Thymus (tissue), 11 donors: ENCODE data around the gene POLDIP2. TPM values are rescaled to one million over a fixed set of nuclear protein-coding genes. Genes with fewer than 3 reads are reported as not detected.
A peak's percentile ranks its signal among the peaks of the same experiment; 100 is the strongest.
"Not testable (repeated sequence)": the region's sequence is repeated elsewhere in the genome, so short reads cannot be mapped to it uniquely, and the experiment has no call there.

Experiments used
- DNase-seq, 9 donors: peaks; one replicate each; pipeline ENCODE4 v3.0.0-alpha.2; 2013; ENCODE audit warnings: low spot score in 9 of 9, low read depth in 6 of 9, missing footprints in 1 of 9
- H3K27ac ChIP-seq, 2 donors: one replicate each; pipeline ENCODE4 v1.5.1; 2013; ENCODE audit warnings: control low read depth in 1 of 2, low read depth in 1 of 2, low read length in 1 of 2, mild to moderate bottlenecking in 1 of 2, moderate library complexity in 1 of 2
- H3K27me3 ChIP-seq, 2 donors: one replicate each; pipeline ENCODE4 v1.5.1; 2013; ENCODE audit warnings: low read length in 1 of 2; ENCODE audit not compliant: control insufficient read depth in 2 of 2, insufficient read depth in 1 of 2
- H3K36me3 ChIP-seq, 2 donors: one replicate each; pipeline ENCODE4 v1.5.1; 2013; ENCODE audit warnings: low read length in 1 of 2, mild to moderate bottlenecking in 1 of 2, moderate library complexity in 1 of 2; ENCODE audit not compliant: control insufficient read depth in 2 of 2, insufficient read depth in 2 of 2
- H3K4me1 ChIP-seq, 2 donors: one replicate each; pipeline ENCODE4 v1.5.1; 2013; ENCODE audit warnings: low read length in 2 of 2; ENCODE audit not compliant: control insufficient read depth in 2 of 2, insufficient read depth in 2 of 2
- H3K4me3 ChIP-seq, 2 donors: one replicate each; pipeline ENCODE4 v1.5.1; 2013; ENCODE audit warnings: low read length in 2 of 2, control low read depth in 1 of 2, mild to moderate bottlenecking in 1 of 2
- H3K9me3 ChIP-seq, 2 donors: one replicate each; pipeline ENCODE4 v1.5.1; 2013; ENCODE audit warnings: low read length in 1 of 2, mild to moderate bottlenecking in 1 of 2; ENCODE audit not compliant: control insufficient read depth in 2 of 2, insufficient read depth in 1 of 2
- WGBS: extraction: QIAGEN DNeasy Blood & Tissue Kit; methylation state at CpG from one replicate; pipeline ENCODE4 v1.1.7; 2013; 5-methylcytosine and 5-hydroxymethylcytosine counted together
- polyA plus RNA-seq: library from polyadenylated mRNA; stranded (reverse); fragments of 200-250 nt; gene quantifications from one replicate; pipeline ENCODE4 v1.2.3, GENCODE V29; 2013
- total RNA-seq: library from RNA; stranded (reverse); fragments of 120-200 nt; gene quantifications from one replicate; pipeline ENCODE4 v1.2.4, GENCODE V29; 2013
- donor health status: healthy.

Gene POLDIP2
- total and polyA plus RNA-seq, 2 donors: 37.6 to 52.5 TPM

GRCh38 chr17:28345419-28346198, 11.7 kb downstream of the POLDIP2 start:
- H3K4me3 ChIP-seq: no peak overlapping the region
- H3K27ac ChIP-seq: peak overlapping the region in 1 of 2 donors; percentile 64
- peaks cover 15 to 16% of the 10 kb centered on the region in 2 donors for H3K4me1 ChIP-seq
- no peaks in the 10 kb centered on the region for H3K9me3 ChIP-seq
- H3K27me3 ChIP-seq: no peaks in the 10 kb centered on the region
- WGBS: 95% methylated on average over 13 of the region's 13 CpGs
- H3K36me3 ChIP-seq: peaks cover 84 to 97% of the 10 kb centered on the region in 2 donors
- no peak for DNase-seq

DNA sequence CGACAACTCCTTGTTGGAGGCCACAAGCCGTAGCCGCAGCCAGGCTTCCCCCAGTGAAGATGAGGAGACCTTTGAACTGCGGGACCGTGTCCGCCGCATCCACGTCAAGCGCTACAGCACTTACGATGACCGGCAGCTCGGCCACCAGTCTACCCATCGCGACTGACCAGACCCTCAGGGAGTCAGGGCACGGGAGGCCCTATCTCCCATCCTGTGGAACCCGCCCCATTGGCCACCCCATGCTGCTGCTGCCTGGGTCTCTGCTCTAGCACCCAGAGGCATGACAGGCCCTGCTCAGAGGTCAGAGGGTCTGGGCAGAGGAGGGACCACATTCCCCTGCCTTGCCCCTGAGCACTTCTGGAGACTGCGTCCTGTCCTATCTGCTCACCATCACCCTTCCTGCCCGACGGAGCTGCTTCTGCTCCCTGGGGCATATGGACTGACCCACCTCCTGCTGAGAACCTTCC, 12.9 kb downstream of the POLDIP2 start:
- peaks cover 81 to 95% of the 10 kb centered on the region in 2 donors for H3K36me3 ChIP-seq
- DNase-seq: no peak
- H3K27ac ChIP-seq: peak overlapping the region in 1 of 2 donors; percentile 62
- no peaks in the 10 kb centered on the region for H3K9me3 ChIP-seq
- H3K4me1 ChIP-seq: peaks cover 15 to 16% of the 10 kb centered on the region in 2 donors
- no peaks in the 10 kb centered on the region for H3K27me3 ChIP-seq
- no peak overlapping the region for H3K4me3 ChIP-seq
- 95% methylated on average over 19 of the region's 19 CpGs for WGBS

DNA sequence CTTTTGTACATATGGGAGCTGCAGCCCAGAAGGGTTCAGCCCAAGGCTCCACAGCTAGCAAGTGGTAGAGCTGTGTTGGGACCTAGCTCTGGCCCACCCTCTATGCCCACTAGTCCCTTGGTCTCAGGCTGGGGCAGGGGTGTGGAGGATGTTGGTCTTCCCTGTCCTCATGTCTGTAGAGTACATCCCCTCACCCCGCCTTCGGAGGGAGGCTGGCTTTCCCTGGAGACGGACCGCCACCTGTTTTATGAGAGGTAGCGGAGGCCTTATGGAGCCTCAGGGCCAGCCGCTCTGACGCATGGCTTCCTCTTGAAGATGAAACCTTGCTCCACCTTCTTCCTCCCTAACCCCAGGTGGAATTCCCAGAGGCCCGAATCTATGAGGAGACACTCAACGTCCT, 13.3 kb downstream of the POLDIP2 start:
- Histone ChIP-seq H3K4me3 (no peak overlapping the region), H3K27ac (peak overlapping the region in 1 of 2 donors; percentile 65), H3K36me3 (peaks cover 77 to 93% of the 10 kb centered on the region in 2 donors), H3K9me3 (no peaks in the 10 kb centered on the region), H3K4me1 (peaks cover 15 to 16% of the 10 kb centered on the region in 2 donors), H3K27me3 (no peaks in the 10 kb centered on the region)
- no peak for DNase-seq
- 98% methylated on average over 9 of the region's 9 CpGs for WGBS

- H3K36me3 ChIP-seq: peaks cover 72 to 88% of the 10 kb centered on the region in 2 donors
- 62% methylated on average over 10 of the region's 10 CpGs for WGBS
- H3K27ac ChIP-seq: peak overlapping the region; percentile 38 to 65
- no peaks in the 10 kb centered on the region for H3K9me3 ChIP-seq
- peak in 3 of 9 donors; percentile 30 to 65 (median 43) for DNase-seq
- no peak overlapping the region for H3K4me3 ChIP-seq
- no peaks in the 10 kb centered on the region for H3K27me3 ChIP-seq
- peaks cover 15 to 16% of the 10 kb centered on the region in 2 donors for H3K4me1 ChIP-seq
These were observed 13.8 kb downstream of the POLDIP2 start for GRCh38 chr17:28343491-28343932.

GRCh38 chr17:28342313-28342712, 15.0 kb downstream of the POLDIP2 start:
- no peak for DNase-seq
- Histone ChIP-seq H3K9me3 (no peaks in the 10 kb centered on the region), H3K27me3 (no peaks in the 10 kb centered on the region), H3K36me3 (peaks cover 63 to 76% of the 10 kb centered on the region in 2 donors), H3K4me1 (peaks cover 15 to 16% of the 10 kb centered on the region in 2 donors), H3K27ac (no peak overlapping the region), H3K4me3 (no peak overlapping the region)
- 99% methylated on average over 14 of the region's 14 CpGs for WGBS

GRCh38 chr17:28341516-28341915, 15.8 kb downstream of the POLDIP2 start:
- Histone ChIP-seq H3K4me3 (no peak overlapping the region), H3K4me1 (peaks cover 19 to 22% of the 10 kb centered on the region in 2 donors), H3K9me3 (no peaks in the 10 kb centered on the region), H3K27ac (no peak overlapping the region), H3K36me3 (peaks cover 56 to 68% of the 10 kb centered on the region in 2 donors), H3K27me3 (no peaks in the 10 kb centered on the region)
- no peak for DNase-seq
- WGBS: 98% methylated on average over 11 of the region's 11 CpGs

DNA sequence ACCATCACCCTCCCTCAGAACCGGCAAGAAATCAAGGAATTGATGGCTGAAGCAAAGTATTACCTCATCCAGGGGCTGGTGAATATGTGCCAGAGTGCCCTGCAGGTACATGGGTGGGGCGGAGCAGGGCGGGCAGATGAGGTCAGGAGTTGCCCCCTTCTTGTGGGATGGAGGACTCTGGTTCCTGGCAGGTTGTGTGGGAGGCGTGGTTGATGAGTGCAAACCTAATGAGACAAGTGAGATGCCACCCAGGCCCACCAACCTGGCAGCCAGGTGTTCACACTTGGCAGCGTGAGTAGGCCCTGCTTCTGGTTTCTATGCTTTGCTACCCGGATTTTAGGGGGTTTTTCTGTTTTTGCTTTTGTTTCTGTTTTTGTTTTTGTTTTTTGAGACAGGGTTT, 17.0 kb downstream of the POLDIP2 start:
- Histone ChIP-seq H3K27ac (no peak overlapping the region), H3K9me3 (no peaks in the 10 kb centered on the region), H3K36me3 (peaks cover 46 to 57% of the 10 kb centered on the region in 2 donors), H3K27me3 (no peaks in the 10 kb centered on the region), H3K4me1 (peaks cover 23% of the 10 kb centered on the region in 2 donors), H3K4me3 (no peak overlapping the region)
- DNase-seq: no peak
- WGBS: 97% methylated on average over 6 of the region's 6 CpGs

- Histone ChIP-seq H3K27me3 (no peaks in the 10 kb centered on the region), H3K4me3 (no peak overlapping the region), H3K27ac (no peak overlapping the region), H3K36me3 (peaks cover 37 to 49% of the 10 kb centered on the region in 2 donors), H3K9me3 (no peaks in the 10 kb centered on the region), H3K4me1 (peaks cover 25 to 27% of the 10 kb centered on the region in 2 donors)
- DNase-seq: no peak
- WGBS: 97% methylated on average over 15 of the region's 15 CpGs
These were observed 17.9 kb downstream of the POLDIP2 start for GRCh38 chr17:28339431-28339830.

GRCh38 chr17:28338769-28339212, 18.5 kb downstream of the POLDIP2 start:
- DNase-seq, H3K4me3 ChIP-seq, H3K27me3 ChIP-seq, H3K9me3 ChIP-seq, H3K27ac ChIP-seq: not testable (repeated sequence)
- Histone ChIP-seq H3K36me3 (peaks cover 33 to 43% of the 10 kb centered on the region in 2 donors), H3K4me1 (peaks cover 24 to 27% of the 10 kb centered on the region in 2 donors)
- WGBS: 96% methylated on average over 8 of the region's 8 CpGs
